Peyer's patch (tissue), 4 donors: ENCODE data around the gene DNAJC17.

Experiments used
- POLR2A ChIP-seq, 2 donors: fragments of 450-650 bp; IDR thresholded peaks; one replicate each; pipeline ENCODE4 v1.5.1; 2017; ENCODE audit warnings: antibody characterized with exemption in 2 of 2, mild to moderate bottlenecking in 2 of 2, moderate library complexity in 2 of 2
- TF ChIP-seq, protein P1 (sequence below), 6 experiments: fragments of 450-650 bp in 4 of 6; fragments of 200-600 bp in 2 of 6; sonication (generic) in 1 of 6; IDR thresholded peaks; one replicate each; pipeline ENCODE4 v1.5.1; 2017 to 2019; ENCODE audit warnings: antibody characterized with exemption in 6 of 6, mild to moderate bottlenecking in 3 of 6, moderate library complexity in 1 of 6

DNA sequence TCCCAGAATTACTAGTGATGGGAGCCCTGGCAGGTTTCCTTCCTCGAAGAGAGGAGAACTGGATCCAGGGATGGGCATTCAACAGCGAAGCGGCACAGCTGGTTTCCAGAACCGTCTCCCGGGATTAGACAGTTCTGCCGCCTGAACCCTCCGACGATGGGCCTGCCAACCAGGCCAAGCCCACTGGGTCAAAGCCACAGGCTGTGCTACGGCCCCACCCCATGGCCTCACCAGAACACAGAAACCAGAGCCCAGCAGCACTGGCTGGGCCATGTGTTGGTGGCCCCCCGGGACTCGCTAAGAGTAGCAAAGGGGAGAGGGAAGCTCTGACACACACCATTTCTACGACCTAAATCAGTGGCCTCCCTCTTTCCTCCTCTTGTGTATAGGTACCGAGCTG lies 35.3 kb downstream of the DNAJC17 start:
- TF ChIP-seq, protein P1, sequence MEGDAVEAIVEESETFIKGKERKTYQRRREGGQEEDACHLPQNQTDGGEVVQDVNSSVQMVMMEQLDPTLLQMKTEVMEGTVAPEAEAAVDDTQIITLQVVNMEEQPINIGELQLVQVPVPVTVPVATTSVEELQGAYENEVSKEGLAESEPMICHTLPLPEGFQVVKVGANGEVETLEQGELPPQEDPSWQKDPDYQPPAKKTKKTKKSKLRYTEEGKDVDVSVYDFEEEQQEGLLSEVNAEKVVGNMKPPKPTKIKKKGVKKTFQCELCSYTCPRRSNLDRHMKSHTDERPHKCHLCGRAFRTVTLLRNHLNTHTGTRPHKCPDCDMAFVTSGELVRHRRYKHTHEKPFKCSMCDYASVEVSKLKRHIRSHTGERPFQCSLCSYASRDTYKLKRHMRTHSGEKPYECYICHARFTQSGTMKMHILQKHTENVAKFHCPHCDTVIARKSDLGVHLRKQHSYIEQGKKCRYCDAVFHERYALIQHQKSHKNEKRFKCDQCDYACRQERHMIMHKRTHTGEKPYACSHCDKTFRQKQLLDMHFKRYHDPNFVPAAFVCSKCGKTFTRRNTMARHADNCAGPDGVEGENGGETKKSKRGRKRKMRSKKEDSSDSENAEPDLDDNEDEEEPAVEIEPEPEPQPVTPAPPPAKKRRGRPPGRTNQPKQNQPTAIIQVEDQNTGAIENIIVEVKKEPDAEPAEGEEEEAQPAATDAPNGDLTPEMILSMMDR (IDR thresholded peaks at IDR 0.05): no peak
- TF ChIP-seq POLR2A (IDR thresholded peaks at IDR 0.05): no peak
